B cell (primary cell): ENCODE results near the gene RBBP8NL. TPM values are rescaled to one million over a fixed set of nuclear protein-coding genes. Genes with fewer than 3 reads are reported as not detected.

ENCODE experiments used
- ATAC-seq: fragments of 200-7000 bp; cut with Tn5 transposase; one replicate; pipeline ENCODE4 v1.10.0; 2021; ENCODE audit warnings: low read depth, mild to moderate bottlenecking, moderate number of reproducible peaks, moderate library complexity
- CTCF ChIA-PET: fragments of 350-600 bp; sonication (Branson Sonifier 250); formaldehyde crosslinking; loops from one replicate; lab custom pipeline; 2021; ENCODE audit warnings: antibody characterized with exemption, inconsistent platforms; lab: Charles Lee
- POLR2A ChIA-PET: fragments of 350-600 bp; sonication (Branson Sonifier 250); formaldehyde crosslinking; loops from one replicate; lab custom pipeline; 2021; ENCODE audit warnings: antibody characterized with exemption; lab: Charles Lee
- DNase-seq: peaks from one replicate; pipeline ENCODE4 v3.0.0; 2013
- H2AFZ ChIP-seq: 2 replicates; pipeline ENCODE4 v1.6.1; 2012; ENCODE audit warnings: mild to moderate bottlenecking, low read depth, low read length; ENCODE audit not compliant: insufficient read depth, poor library complexity, severe bottlenecking
- H3K27ac ChIP-seq, 2 donors: 1 replicate in 1 of 2; 2 replicates in 1 of 2; pipeline ENCODE4 v1.5.1; 2012 to 2013; ENCODE audit warnings: low read length in 2 of 2, mild to moderate bottlenecking in 2 of 2, moderate library complexity in 1 of 2
- H3K27me3 ChIP-seq, 4 experiments: fragments of 200-600 bp in 1 of 4; sonication (generic) in 1 of 4; replicated peaks in 1 of 4; 1 replicate in 2 of 4; 2 replicates in 2 of 4; pipeline versions ENCODE4 v1.6.1 to v1.7.0; 2013 to 2016; ENCODE audit warnings: low read length in 3 of 4, mild to moderate bottlenecking in 2 of 4, mixed read lengths in 1 of 4, moderate library complexity in 1 of 4; ENCODE audit not compliant: insufficient read depth in 4 of 4, control insufficient read depth in 3 of 4; ENCODE audit errors: control extremely low read depth in 1 of 4
- H3K36me3 ChIP-seq, 2 experiments: replicated peaks in 1 of 2; 1 replicate in 1 of 2; 2 replicates in 1 of 2; pipeline versions ENCODE4 v1.6.1 to v1.7.1; 2013; ENCODE audit warnings: low read length in 1 of 2; ENCODE audit not compliant: insufficient read depth in 2 of 2, control insufficient read depth in 1 of 2; ENCODE audit errors: control extremely low read depth in 1 of 2, extremely low read depth in 1 of 2
- H3K4me1 ChIP-seq, 2 donors: fragments of 200-600 bp in 1 of 2; sonication (generic) in 1 of 2; 1 replicate in 1 of 2; 2 replicates in 1 of 2; pipeline versions ENCODE4 v1.5.1 to v1.6.1; 2013 to 2017; ENCODE audit warnings: low read length in 2 of 2; ENCODE audit not compliant: control insufficient read depth in 2 of 2, insufficient read depth in 2 of 2
- H3K4me2 ChIP-seq: replicated peaks from 2 replicates; pipeline ENCODE3; 2012; ENCODE audit warnings: mild to moderate bottlenecking, low read depth, low read length; ENCODE audit not compliant: poor library complexity, severe bottlenecking
- H3K4me3 ChIP-seq, 5 experiments: fragments of 200-600 bp in 1 of 5; sonication (generic) in 1 of 5; 1 replicate in 3 of 5; 2 replicates in 2 of 5; pipeline versions ENCODE4 v1.5.1 to v1.7.0; 2011 to 2016; ENCODE audit warnings: low read length in 4 of 5, mild to moderate bottlenecking in 4 of 5, low read depth in 2 of 5, control low read depth in 1 of 5, moderate library complexity in 1 of 5; ENCODE audit not compliant: insufficient read depth in 1 of 5; ENCODE audit errors: control extremely low read depth in 1 of 5, extremely low read depth in 1 of 5
- H3K79me2 ChIP-seq: fragments of 200-600 bp; sonication (generic); one replicate; pipeline ENCODE4 v1.6.0; 2016; ENCODE audit warnings: low read length; ENCODE audit not compliant: control insufficient read depth, insufficient read depth
- H3K9ac ChIP-seq: fragments of 200-600 bp; sonication (generic); 2 replicates; pipeline ENCODE4 v1.6.1; 2017; ENCODE audit warnings: mild to moderate bottlenecking, low read length, moderate library complexity
- H3K9me3 ChIP-seq, 3 donors: one replicate each; pipeline versions ENCODE4 v1.6.1 to v1.7.1; 2013; ENCODE audit warnings: low read length in 2 of 3; ENCODE audit not compliant: control insufficient read depth in 2 of 3, insufficient read depth in 1 of 3; ENCODE audit errors: control extremely low read depth in 1 of 3
- H4K20me1 ChIP-seq: 2 replicates; pipeline ENCODE4 v1.6.0; 2012; ENCODE audit warnings: mild to moderate bottlenecking, low read length; ENCODE audit not compliant: insufficient read depth, control insufficient read depth, poor library complexity, severe bottlenecking
- H3K27ac Mint-ChIP-seq: one replicate; pipeline ENCODE4 v1.8.0; 2021; ENCODE audit warnings: mixed read lengths
- H3K27me3 Mint-ChIP-seq: one replicate; pipeline ENCODE4 v1.8.0; 2021; ENCODE audit warnings: mixed read lengths
- H3K4me1 Mint-ChIP-seq: one replicate; pipeline ENCODE4 v1.8.0; 2021; ENCODE audit warnings: mixed read lengths
- H3K4me3 Mint-ChIP-seq: one replicate; pipeline ENCODE4 v1.8.0; 2021; ENCODE audit warnings: mixed read lengths
- H3K9me3 Mint-ChIP-seq: one replicate; pipeline ENCODE4 v1.8.0; 2022; ENCODE audit warnings: mixed read lengths; ENCODE audit not compliant: insufficient read depth
- CTCF ChIP-seq: fragments of 200-600 bp; IDR thresholded peaks from one replicate; pipeline ENCODE4 v1.8.0; 2022; ENCODE audit warnings: antibody characterized with exemption, mild to moderate bottlenecking
- EZH2 ChIP-seq: IDR thresholded peaks from 2 replicates; pipeline ENCODE4 v1.6.1; 2012; ENCODE audit warnings: borderline replicate concordance, low read depth, mild to moderate bottlenecking, moderate library complexity, low read length; ENCODE audit not compliant: insufficient read depth, poor library complexity, severe bottlenecking
- WGBS: methylation state at CpG from one replicate; pipeline ENCODE4 v1.1.5; 2013; ENCODE audit warnings: missing lambda C conversion rate; ENCODE audit not compliant: insufficient coverage; 5-methylcytosine and 5-hydroxymethylcytosine counted together
- intact Hi-C: fragments of 100-400 bp; cut with micrococcal nuclease; formaldehyde crosslinking; loops from one replicate; pipeline ENCODE4 v1.10.0; 2022
- polyA plus RNA-seq: library from polyadenylated mRNA; depleted of rRNA; stranded (reverse); fragments of >200 nt; gene quantifications from 2 replicates; pipeline ENCODE4 v1.2.3, GENCODE V29; 2012
- total RNA-seq, 2 donors: library from RNA; stranded (reverse); fragments of 120-200 nt in 1 of 2; gene quantifications; 1 replicate in 1 of 2; 2 replicates in 1 of 2; pipeline versions ENCODE4 v1.2.3 to v1.2.4, GENCODE V29; 2013 to 2022

RBBP8NL gene
- total and polyA plus RNA-seq, 2 donors (not counting 1 experiment from before 2014, with no cell fraction given) = not detected

DNA sequence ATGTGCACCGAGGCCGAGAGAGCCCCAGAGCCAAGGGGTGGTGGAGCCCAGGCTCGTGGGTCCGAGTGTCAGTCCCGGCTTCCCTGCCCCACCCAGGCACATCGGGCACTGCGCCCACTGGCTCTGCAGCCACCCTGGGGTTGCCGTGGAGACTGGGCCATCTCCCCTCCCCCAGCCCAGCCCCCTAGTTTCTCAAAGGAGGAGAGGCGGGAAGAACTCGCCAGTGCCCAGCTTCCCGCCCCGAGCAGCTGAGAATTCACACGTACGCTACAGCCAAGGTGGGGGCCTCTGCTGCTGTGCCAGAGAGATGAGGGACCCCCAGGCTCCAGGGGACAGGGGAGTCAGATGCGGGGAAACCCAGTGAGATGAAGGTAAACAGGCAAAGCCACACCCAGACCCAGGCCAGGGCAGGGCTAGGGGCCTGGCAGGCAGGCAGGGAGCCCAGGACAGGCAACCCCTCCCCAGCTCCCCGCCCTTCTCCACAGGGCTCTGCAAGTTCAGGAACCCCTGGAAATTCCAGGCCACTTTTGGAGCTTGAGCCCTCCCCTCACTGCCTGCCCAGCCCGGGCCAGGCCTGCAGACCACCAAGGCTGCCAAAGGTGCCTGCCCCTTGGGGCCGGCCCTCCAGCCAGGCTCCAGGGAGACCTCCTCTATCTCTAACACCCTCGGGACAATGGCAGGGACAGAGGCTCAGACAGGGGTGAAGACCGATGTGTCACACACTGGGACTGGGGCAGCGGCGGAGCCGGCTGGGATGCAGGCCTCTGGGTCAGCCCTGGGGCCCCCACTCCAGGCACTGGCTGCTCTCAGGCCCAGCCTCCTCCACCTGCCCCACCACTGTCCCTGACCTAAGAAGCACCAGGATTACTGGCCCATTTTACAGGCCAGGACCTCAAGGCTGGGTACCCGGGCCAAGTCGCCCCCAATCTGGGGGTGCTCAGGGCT lies 66.2 kb downstream of the RBBP8NL start:
- TF ChIP-seq CTCF (no peak), EZH2 (no peak)
- Histone ChIP-seq H4K20me1 (peaks cover 6% of the 10 kb centered on the region), H3K9ac (no peak overlapping the region), H3K4me1 (peaks cover 4 to 15% of the 10 kb centered on the region in 2 donors), H3K36me3 (no peaks in the 10 kb centered on the region), H3K9me3 (no peaks in the 10 kb centered on the region), H3K4me3 (no peak overlapping the region), H3K4me2 (no peak overlapping the region), H3K27ac (no peak overlapping the region), H3K79me2 (no peaks in the 10 kb centered on the region), H3K27me3 (peaks cover 0 to 3% (median 0%) of the 10 kb centered on the region in 4 experiments), H2AFZ (no peak overlapping the region)
- H3K4me3 Mint-ChIP-seq = no peak overlapping the region
- no peaks in the 10 kb centered on the region for H3K27me3 Mint-ChIP-seq
- H3K9me3 Mint-ChIP-seq = no peaks in the 10 kb centered on the region
- ChIA-PET CTCF (no interaction called here), POLR2A (no interaction called here)
- ATAC-seq = no peak
- intact Hi-C loops = no loop called here
- 90% methylated on average over 20 of the region's 25 CpGs for WGBS
- H3K27ac Mint-ChIP-seq = no peak overlapping the region
- H3K4me1 Mint-ChIP-seq = peaks cover 11% of the 10 kb centered on the region
- no peak for DNase-seq

Other genes with a start within 250 kb of the RBBP8NL start
- gene MTG2, start 244.5 kb downstream of the RBBP8NL start, total RNA-seq = 47.6 and 48.4 TPM in 2 replicates
- gene MTG2, start 244.5 kb downstream of the RBBP8NL start, polyA plus RNA-seq = 24.9 and 29.6 TPM in 2 replicates
- not detected in 2 replicates for gene HRH3, start 207.3 kb downstream of the RBBP8NL start, total RNA-seq
- not detected in 2 replicates for gene HRH3, start 207.3 kb downstream of the RBBP8NL start, polyA plus RNA-seq
- gene OSBPL2, start 189.0 kb downstream of the RBBP8NL start, total RNA-seq = 74.3 and 76.6 TPM in 2 replicates
- gene OSBPL2, start 189.0 kb downstream of the RBBP8NL start, polyA plus RNA-seq = 28.1 and 53.3 TPM in 2 replicates
- 64.2 and 73.9 TPM in 2 replicates for gene ADRM1, start 124.5 kb downstream of the RBBP8NL start, total RNA-seq
- gene ADRM1, start 124.5 kb downstream of the RBBP8NL start, polyA plus RNA-seq = 63.3 and 87.2 TPM in 2 replicates
- gene LAMA5, start 60.2 kb downstream of the RBBP8NL start, total RNA-seq = 83.5 and 89.7 TPM in 2 replicates
- gene LAMA5, start 60.2 kb downstream of the RBBP8NL start, polyA plus RNA-seq = 25.6 and 52.9 TPM in 2 replicates
- gene RPS21, start 40.4 kb downstream of the RBBP8NL start, total RNA-seq = 2,429 and 2,653 TPM in 2 replicates
- gene RPS21, start 40.4 kb downstream of the RBBP8NL start, polyA plus RNA-seq = 9,603 and 17,028 TPM in 2 replicates
- 8.2 and 8.6 TPM in 2 replicates for gene CABLES2, start 20.3 kb downstream of the RBBP8NL start, total RNA-seq
- 4.8 and 6.1 TPM in 2 replicates for gene CABLES2, start 20.3 kb downstream of the RBBP8NL start, polyA plus RNA-seq
- gene GATA5, start 48.5 kb upstream of the RBBP8NL start, total RNA-seq = not detected in 2 replicates
- not detected in 2 replicates for gene GATA5, start 48.5 kb upstream of the RBBP8NL start, polyA plus RNA-seq
- gene SLCO4A1, start 215.0 kb upstream of the RBBP8NL start, total RNA-seq = 79.2 and 79.5 TPM in 2 replicates
- 2.1 and 4.6 TPM in 2 replicates for gene SLCO4A1, start 215.0 kb upstream of the RBBP8NL start, polyA plus RNA-seq